ENCODE measurements around the gene SNAPC2.

Gene SNAPC2

GRCh38 chr19:7872306-7873204 lies 47.6 kb upstream of the SNAPC2 start:
- no peak overlapping the region for H3K4me3 ChIP-seq (ENCODE audit: insufficient read depth in 1 of 2, low read depth in 1 of 2, low read length in 2 of 2)
- peaks cover 30 to 61% of the 10 kb centered on the region in 2 experiments for H3K27me3 ChIP-seq (ENCODE audit: control insufficient read depth in 1 of 2, insufficient read depth in 1 of 2, low read length in 2 of 2)
- peak overlapping the region; percentile 28 to 75 for H3K18ac ChIP-seq (ENCODE audit: low read depth in 1 of 2, low read length in 2 of 2)
- H3K27ac ChIP-seq (ENCODE audit: low read length, poor library complexity, severe bottlenecking), result no peak overlapping the region
- H2BK15ac ChIP-seq (ENCODE audit: low read depth, poor library complexity, severe bottlenecking), result peak overlapping the region; percentile 12
- peak overlapping the region in 1 of 2 experiments; percentile 61 for H2BK12ac ChIP-seq (ENCODE audit: low read length in 2 of 2)
- H3K23ac ChIP-seq (ENCODE audit: low read length in 2 of 2), result no peak overlapping the region
- H3K9me3 ChIP-seq (ENCODE audit: control insufficient read depth, low read length), result no peaks in the 10 kb centered on the region
- H3K36me3 ChIP-seq (ENCODE audit: control insufficient read depth in 1 of 2, insufficient read depth in 2 of 2, low read depth in 1 of 2, low read length in 2 of 2), result no peaks in the 10 kb centered on the region
- no peak overlapping the region for H2AK5ac ChIP-seq (ENCODE audit: low read length, severe bottlenecking)
- H4K8ac ChIP-seq (ENCODE audit: low read length), result no peak overlapping the region
- H3K4me2 ChIP-seq (ENCODE audit: low read length, poor library complexity, severe bottlenecking), result peak overlapping the region; percentile 59
- H2AFZ ChIP-seq (ENCODE audit: low read depth, low read length), result peak overlapping the region; percentile 47
- H2BK5ac ChIP-seq (ENCODE audit: low read depth, low read length, poor library complexity, severe bottlenecking), result no peak overlapping the region
- no peak overlapping the region for H2BK120ac ChIP-seq (ENCODE audit: low read depth, low read length)
- no peaks in the 10 kb centered on the region for H3K79me1 ChIP-seq (replicated peaks; ENCODE audit: low read length, poor library complexity, severe bottlenecking)
- peak overlapping the region in 1 of 2 experiments; percentile 72 for H3K14ac ChIP-seq (ENCODE audit: low read length in 2 of 2)
- WGBS, result 52% methylated on average over 43 of the region's 47 CpGs
- no peak overlapping the region for H3K4ac ChIP-seq (ENCODE audit: low read depth in 1 of 2, low read length in 2 of 2)
- no peak overlapping the region for H4K91ac ChIP-seq (ENCODE audit: low read length)
- peaks cover 53% of the 10 kb centered on the region for H3K4me1 ChIP-seq (ENCODE audit: control insufficient read depth, insufficient read depth, low read depth, low read length)
- DNase-seq, result no peak
- H3K9ac ChIP-seq (ENCODE audit: low read length), result no peak overlapping the region

- Histone ChIP-seq H2AK5ac (ENCODE audit: low read length, severe bottlenecking) (no peak overlapping the region), H3K27me3 (ENCODE audit: control insufficient read depth in 1 of 2, insufficient read depth in 1 of 2, low read length in 2 of 2) (peaks cover 30 to 55% of the 10 kb centered on the region in 2 experiments), H2BK5ac (ENCODE audit: low read depth, low read length, poor library complexity, severe bottlenecking) (no peak overlapping the region), H2BK15ac (ENCODE audit: low read depth, poor library complexity, severe bottlenecking) (no peak overlapping the region), H2BK12ac (ENCODE audit: low read length in 2 of 2) (no peak overlapping the region), H3K4me2 (ENCODE audit: low read length, poor library complexity, severe bottlenecking) (peak overlapping the region; percentile 95), H3K9me3 (ENCODE audit: control insufficient read depth, low read length) (no peaks in the 10 kb centered on the region), H3K9ac (ENCODE audit: low read length) (no peak overlapping the region), H4K91ac (ENCODE audit: low read length) (no peak overlapping the region), H3K18ac (ENCODE audit: low read depth in 1 of 2, low read length in 2 of 2) (no peak overlapping the region), H2AFZ (ENCODE audit: low read depth, low read length) (no peak overlapping the region), H2BK120ac (ENCODE audit: low read depth, low read length) (no peak overlapping the region), H3K4me1 (ENCODE audit: control insufficient read depth, insufficient read depth, low read depth, low read length) (peaks cover 50% of the 10 kb centered on the region), H3K36me3 (ENCODE audit: control insufficient read depth in 1 of 2, insufficient read depth in 2 of 2, low read depth in 1 of 2, low read length in 2 of 2) (no peaks in the 10 kb centered on the region), H3K23ac (ENCODE audit: low read length in 2 of 2) (no peak overlapping the region), H3K79me1 (replicated peaks; ENCODE audit: low read length, poor library complexity, severe bottlenecking) (no peaks in the 10 kb centered on the region), H3K27ac (ENCODE audit: low read length, poor library complexity, severe bottlenecking) (no peak overlapping the region), H3K14ac (ENCODE audit: low read length in 2 of 2) (no peak overlapping the region), H3K4ac (ENCODE audit: low read depth in 1 of 2, low read length in 2 of 2) (no peak overlapping the region), H4K8ac (ENCODE audit: low read length) (no peak overlapping the region), H3K4me3 (ENCODE audit: insufficient read depth in 1 of 2, low read depth in 1 of 2, low read length in 2 of 2) (peak overlapping the region in 1 of 2 experiments; percentile 56)
- DNase-seq, result no peak
- 35% methylated on average over 33 of the region's 53 CpGs for WGBS
Measured at GRCh38 chr19:7873304-7874075, 46.6 kb upstream of the SNAPC2 start.

GRCh38 chr19:7874076-7874896 lies 45.9 kb upstream of the SNAPC2 start, which contains the start of gene PRR36:
Gene PRR36 (minus strand): TSS chr19:7874390. CDS start chr19:7873689, 701 bp downstream.
- 2% methylated on average over 52 of the region's 88 CpGs for WGBS
- H2AK5ac ChIP-seq (ENCODE audit: low read length, severe bottlenecking), result no peak within 1 kb of the TSS
- H3K4me2 ChIP-seq (ENCODE audit: low read length, poor library complexity, severe bottlenecking), result peak within 1 kb of the TSS; percentile 95
- H3K4ac ChIP-seq (ENCODE audit: low read depth in 1 of 2, low read length in 2 of 2), result no peak within 1 kb of the TSS
- no peak within 1 kb of the TSS for H4K91ac ChIP-seq (ENCODE audit: low read length)
- H2AFZ ChIP-seq (ENCODE audit: low read depth, low read length), result no peak within 1 kb of the TSS
- no peak within 1 kb of the TSS for H2BK120ac ChIP-seq (ENCODE audit: low read depth, low read length)
- no peaks in the 10 kb centered on the region for H3K79me1 ChIP-seq (replicated peaks; ENCODE audit: low read length, poor library complexity, severe bottlenecking)
- peak within 1 kb of the TSS; percentile 19 for H2BK5ac ChIP-seq (ENCODE audit: low read depth, low read length, poor library complexity, severe bottlenecking)
- H2BK15ac ChIP-seq (ENCODE audit: low read depth, poor library complexity, severe bottlenecking), result no peak within 1 kb of the TSS
- peak within 1 kb of the TSS in 1 of 2 experiments; percentile 56 for H3K4me3 ChIP-seq (ENCODE audit: insufficient read depth in 1 of 2, low read depth in 1 of 2, low read length in 2 of 2)
- H3K27me3 ChIP-seq (ENCODE audit: control insufficient read depth in 1 of 2, insufficient read depth in 1 of 2, low read length in 2 of 2), result peaks cover 30 to 53% of the 10 kb centered on the region in 2 experiments
- H2BK12ac ChIP-seq (ENCODE audit: low read length in 2 of 2), result no peak within 1 kb of the TSS
- H3K14ac ChIP-seq (ENCODE audit: low read length in 2 of 2), result no peak within 1 kb of the TSS
- H3K4me1 ChIP-seq (ENCODE audit: control insufficient read depth, insufficient read depth, low read depth, low read length), result peaks cover 43% of the 10 kb centered on the region
- H3K18ac ChIP-seq (ENCODE audit: low read depth in 1 of 2, low read length in 2 of 2), result peak within 1 kb of the TSS in 1 of 2 experiments; percentile 18
- peak; percentile 26 for DNase-seq
- H3K27ac ChIP-seq (ENCODE audit: low read length, poor library complexity, severe bottlenecking), result no peak within 1 kb of the TSS
- peak within 1 kb of the TSS in 1 of 2 experiments; percentile 89 for H3K23ac ChIP-seq (ENCODE audit: low read length in 2 of 2)
- H3K36me3 ChIP-seq (ENCODE audit: control insufficient read depth in 1 of 2, insufficient read depth in 2 of 2, low read depth in 1 of 2, low read length in 2 of 2), result no peaks in the 10 kb centered on the region
- H3K9ac ChIP-seq (ENCODE audit: low read length), result no peak within 1 kb of the TSS
- H3K9me3 ChIP-seq (ENCODE audit: control insufficient read depth, low read length), result no peaks in the 10 kb centered on the region
- no peak within 1 kb of the TSS for H4K8ac ChIP-seq (ENCODE audit: low read length)
